Glutamatergic neuron (in vitro differentiated cells): Measurements from ENCODE around the gene SRBD1. TPM values are rescaled to one million over a fixed set of nuclear protein-coding genes. Genes with fewer than 3 reads are reported as not detected.

Experiments used
- DNase-seq: peaks from one replicate; pipeline ENCODE4 v3.0.0; 2022
- H3K27ac Mint-ChIP-seq: one replicate; pipeline ENCODE4 v1.8.0; 2020; ENCODE audit warnings: mild to moderate bottlenecking, mixed read lengths, inconsistent platforms; ENCODE audit not compliant: unreplicated experiment
- H3K27me3 Mint-ChIP-seq: one replicate; pipeline ENCODE4 v1.8.0; 2020; ENCODE audit warnings: mild to moderate bottlenecking, moderate library complexity, mixed read lengths, inconsistent platforms; ENCODE audit not compliant: unreplicated experiment
- H3K36me3 Mint-ChIP-seq: one replicate; pipeline ENCODE4 v1.8.0; 2020; ENCODE audit warnings: mild to moderate bottlenecking, mixed read lengths, inconsistent platforms; ENCODE audit not compliant: unreplicated experiment
- H3K4me1 Mint-ChIP-seq: one replicate; pipeline ENCODE4 v1.8.0; 2020; ENCODE audit warnings: mild to moderate bottlenecking, low read depth, mixed read lengths, inconsistent platforms; ENCODE audit not compliant: unreplicated experiment
- H3K4me3 Mint-ChIP-seq: one replicate; pipeline ENCODE4 v1.8.0; 2020; ENCODE audit warnings: mild to moderate bottlenecking, mixed read lengths, inconsistent platforms; ENCODE audit not compliant: unreplicated experiment
- H3K9me3 Mint-ChIP-seq: one replicate; pipeline ENCODE4 v1.8.0; 2020; ENCODE audit warnings: mild to moderate bottlenecking, moderate library complexity, mixed read lengths, inconsistent platforms; ENCODE audit not compliant: unreplicated experiment
- CTCF ChIP-seq: fragments of 200-600 bp; sonication (generic); IDR thresholded peaks from one replicate; pipeline ENCODE4 v1.5.0; 2021; ENCODE audit not compliant: partially characterized antibody, unreplicated experiment
- total RNA-seq: library from RNA; stranded (reverse); fragmentation: NEBNext Ultra II Directional; extraction: Animal tissue kit (Norgen Biotek cat#: 25700); gene quantifications from one replicate; pipeline ENCODE4 v1.2.1, GENCODE V29; 2021; ENCODE audit not compliant: unreplicated experiment

SRBD1 gene
- total RNA-seq, 1 donor from 2014 or later, result 16.1 TPM

- no peak for TF ChIP-seq CTCF
- peak overlapping the region; percentile 13 for H3K27ac Mint-ChIP-seq
- H3K4me1 Mint-ChIP-seq, result peaks cover 3% of the 10 kb centered on the region
- no peaks in the 10 kb centered on the region for H3K27me3 Mint-ChIP-seq
- H3K9me3 Mint-ChIP-seq, result no peaks in the 10 kb centered on the region
- no peak for DNase-seq
- H3K4me3 Mint-ChIP-seq, result no peak overlapping the region
- H3K36me3 Mint-ChIP-seq, result peaks cover 6% of the 10 kb centered on the region
Observed at GRCh38 chr2:45505138-45505537, 105.9 kb downstream of the SRBD1 start.

- Mint-ChIP-seq H3K36me3 (peaks cover 10% of the 10 kb centered on the region), H3K4me1 (peaks cover 6% of the 10 kb centered on the region), H3K9me3 (peaks cover 2% of the 10 kb centered on the region), H3K27ac (no peak overlapping the region), H3K4me3 (no peak overlapping the region), H3K27me3 (peaks cover 1% of the 10 kb centered on the region)
- no peak for TF ChIP-seq CTCF
- no peak for DNase-seq
Observed at GRCh38 chr2:45498661-45499550, 112.2 kb downstream of the SRBD1 start.

GRCh38 chr2:45497355-45497754, 113.7 kb downstream of the SRBD1 start:
- Mint-ChIP-seq H3K4me3 (no peak overlapping the region), H3K27ac (no peak overlapping the region), H3K27me3 (peaks cover 1% of the 10 kb centered on the region), H3K9me3 (peaks cover 2% of the 10 kb centered on the region), H3K36me3 (peaks cover 10% of the 10 kb centered on the region), H3K4me1 (peaks cover 6% of the 10 kb centered on the region)
- no peak for DNase-seq
- TF ChIP-seq CTCF, result no peak

GRCh38 chr2:45496869-45497268, 114.2 kb downstream of the SRBD1 start:
- Mint-ChIP-seq H3K4me3 (no peak overlapping the region), H3K27me3 (peaks cover 1% of the 10 kb centered on the region), H3K9me3 (peaks cover 2% of the 10 kb centered on the region), H3K4me1 (peaks cover 6% of the 10 kb centered on the region), H3K27ac (no peak overlapping the region), H3K36me3 (peaks cover 10% of the 10 kb centered on the region)
- DNase-seq, result no peak
- TF ChIP-seq CTCF, result no peak

GRCh38 chr2:45494978-45495293, 116.1 kb downstream of the SRBD1 start:
- TF ChIP-seq CTCF, result no peak
- H3K27ac Mint-ChIP-seq, result no peak overlapping the region
- H3K4me3 Mint-ChIP-seq, result no peak overlapping the region
- peaks cover 6% of the 10 kb centered on the region for H3K4me1 Mint-ChIP-seq
- DNase-seq, result no peak
- H3K36me3 Mint-ChIP-seq, result peaks cover 2% of the 10 kb centered on the region
- peaks cover 1% of the 10 kb centered on the region for H3K27me3 Mint-ChIP-seq
- peaks cover under 1% of the 10 kb centered on the region for H3K9me3 Mint-ChIP-seq
